GM18861 (cell line): ENCODE measurements around the gene NPW.
"Not testable (repeated sequence)": the region's sequence is repeated elsewhere in the genome, so short reads cannot be mapped to it uniquely, and the experiment has no call there.

Source experiments
- ATAC-seq: cut with Tn5 transposase; IDR thresholded peaks from one replicate; pipeline ENCODE4 v1.9.1; 2021; ENCODE audit not compliant: unreplicated experiment

Gene NPW

DNA sequence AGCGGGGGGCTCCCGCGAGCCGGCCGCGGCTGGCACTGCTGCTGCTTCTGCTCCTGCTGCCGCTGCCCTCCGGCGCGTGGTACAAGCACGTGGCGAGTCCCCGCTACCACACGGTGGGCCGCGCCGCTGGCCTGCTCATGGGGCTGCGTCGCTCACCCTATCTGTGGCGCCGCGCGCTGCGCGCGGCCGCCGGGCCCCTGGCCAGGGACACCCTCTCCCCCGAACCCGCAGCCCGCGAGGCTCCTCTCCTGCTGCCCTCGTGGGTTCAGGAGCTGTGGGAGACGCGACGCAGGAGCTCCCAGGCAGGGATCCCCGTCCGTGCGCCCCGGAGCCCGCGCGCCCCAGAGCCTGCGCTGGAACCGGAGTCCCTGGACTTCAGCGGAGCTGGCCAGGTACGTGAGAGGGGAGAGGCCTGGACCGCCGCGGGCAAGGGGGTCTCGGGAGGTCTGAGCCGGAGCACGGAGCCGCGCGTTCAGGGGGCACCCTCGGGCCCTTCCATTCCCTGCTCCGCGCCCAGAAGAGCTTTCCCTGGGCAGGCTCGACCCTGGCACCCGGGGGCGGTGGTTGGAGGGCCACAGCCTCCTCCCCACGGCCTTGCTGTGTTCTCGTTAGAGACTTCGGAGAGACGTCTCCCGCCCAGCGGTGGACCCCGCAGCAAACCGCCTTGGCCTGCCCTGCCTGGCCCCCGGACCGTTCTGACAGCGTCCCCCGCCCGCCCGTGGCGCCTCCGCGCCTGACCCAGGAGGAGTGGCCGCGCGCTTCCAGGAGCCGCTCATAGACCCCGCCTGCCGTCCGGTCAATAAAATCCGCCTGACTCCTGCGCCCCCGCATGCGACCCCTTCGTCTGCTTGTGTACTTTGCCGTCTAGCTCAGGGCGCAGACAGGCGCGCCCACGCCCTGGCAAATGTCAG is 591 bp downstream of the NPW start:
- ATAC-seq, result no peak

DNA sequence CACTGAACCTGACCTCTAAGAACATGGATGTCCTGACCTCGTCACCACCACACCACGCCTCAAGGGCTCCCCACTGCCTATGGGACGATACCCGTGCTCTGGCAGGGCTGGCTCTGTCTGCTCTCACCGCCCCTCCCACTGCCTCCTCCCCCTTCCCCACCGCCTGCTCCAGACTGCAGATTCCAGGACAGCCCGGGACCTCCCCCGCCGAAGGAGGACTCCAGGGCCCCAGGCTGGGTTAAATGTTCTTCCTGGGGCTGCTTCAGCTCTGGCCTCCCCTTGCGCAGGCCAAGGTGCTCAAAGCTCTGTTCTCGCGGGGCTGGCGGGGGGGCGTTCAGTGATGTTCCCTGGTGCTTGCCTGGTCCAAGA is 3.1 kb downstream of the NPW start:
- no peak for ATAC-seq

DNA sequence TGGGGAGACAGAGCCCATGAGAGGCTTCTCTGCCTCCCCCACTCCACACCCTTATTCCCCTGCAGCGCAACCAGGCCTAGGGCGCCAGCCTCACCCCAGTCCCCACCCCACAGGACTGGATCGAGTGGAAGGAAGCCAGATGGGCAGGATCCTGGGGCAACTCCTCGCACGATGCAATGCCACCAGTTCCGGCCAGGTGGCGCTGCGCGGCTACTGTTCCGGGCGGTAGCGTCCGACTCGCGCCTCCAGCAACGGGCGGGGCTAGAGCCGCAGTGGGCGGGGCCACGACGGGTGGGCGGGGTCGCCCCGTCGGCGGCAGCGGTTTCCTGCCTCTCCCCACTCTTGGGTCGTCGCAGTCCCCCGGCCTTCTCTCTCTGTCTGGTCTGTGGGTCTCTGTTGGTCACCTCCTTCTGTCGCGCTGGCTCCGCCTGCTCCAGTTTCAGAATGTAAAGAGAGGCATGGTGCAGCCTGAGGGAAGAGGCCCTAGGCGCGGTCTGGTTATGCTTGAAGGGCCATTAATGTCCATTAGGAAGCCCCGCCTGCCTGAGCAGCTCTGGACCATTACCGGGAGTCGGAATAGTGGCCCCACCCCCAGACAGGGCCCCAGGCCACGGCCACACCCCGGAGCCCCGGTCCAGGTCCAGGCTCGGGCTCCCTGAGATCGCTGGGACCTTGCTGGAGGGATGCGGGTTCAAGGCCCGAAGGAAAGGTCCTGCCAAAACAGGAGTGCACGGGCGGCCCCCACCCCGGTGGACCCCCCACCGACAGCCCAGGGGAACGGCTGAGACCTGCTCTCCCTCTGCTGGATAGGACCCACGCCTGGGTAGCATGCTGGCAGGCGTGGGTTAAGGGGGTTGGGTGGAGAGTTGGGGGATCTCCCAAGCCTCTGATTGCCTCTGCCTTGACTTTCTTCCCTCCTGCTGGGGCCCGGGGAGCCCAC is 3.8 kb downstream of the NPW start:
- ATAC-seq, result no peak

DNA sequence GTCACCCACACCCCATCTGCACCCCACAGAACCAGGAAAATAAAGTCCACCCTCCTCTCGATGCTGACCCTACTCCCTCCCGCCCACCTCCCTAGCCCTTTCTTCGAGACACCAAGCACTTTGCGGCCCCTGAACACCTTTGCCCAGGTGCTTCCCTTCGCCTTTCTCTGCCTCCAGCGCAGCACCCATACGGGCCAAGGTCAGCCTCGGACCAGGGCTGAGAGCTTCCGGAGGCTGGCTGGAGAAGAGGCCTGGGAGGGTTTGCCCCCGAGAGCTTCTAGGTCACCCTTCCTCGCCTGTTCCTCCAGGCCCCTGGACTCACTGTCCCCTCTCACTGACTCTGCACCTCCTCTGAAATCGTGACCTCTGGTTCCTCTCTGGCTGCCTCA is 4.4 kb downstream of the NPW start:
- no peak for ATAC-seq

DNA sequence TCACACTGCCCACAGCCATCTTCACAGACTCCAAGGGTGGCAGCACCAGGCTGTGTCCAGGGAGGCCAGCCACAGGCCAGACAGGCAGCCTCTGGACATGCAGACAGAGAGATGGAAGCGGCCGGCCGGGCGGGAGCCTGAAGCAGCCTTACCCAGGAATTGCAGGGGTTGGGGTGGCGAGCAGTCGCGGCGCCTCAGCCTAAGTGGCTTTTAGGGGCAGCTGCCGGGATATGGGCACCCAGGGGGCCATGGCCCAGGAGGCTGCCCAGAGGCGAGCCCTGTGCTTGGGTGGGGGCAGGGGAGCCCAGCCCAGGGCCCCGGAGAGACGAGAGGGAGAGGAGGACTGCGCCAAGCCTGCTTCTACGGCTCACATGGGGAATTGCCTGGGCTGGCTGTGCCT is 5.7 kb downstream of the NPW start:
- no peak for ATAC-seq

DNA sequence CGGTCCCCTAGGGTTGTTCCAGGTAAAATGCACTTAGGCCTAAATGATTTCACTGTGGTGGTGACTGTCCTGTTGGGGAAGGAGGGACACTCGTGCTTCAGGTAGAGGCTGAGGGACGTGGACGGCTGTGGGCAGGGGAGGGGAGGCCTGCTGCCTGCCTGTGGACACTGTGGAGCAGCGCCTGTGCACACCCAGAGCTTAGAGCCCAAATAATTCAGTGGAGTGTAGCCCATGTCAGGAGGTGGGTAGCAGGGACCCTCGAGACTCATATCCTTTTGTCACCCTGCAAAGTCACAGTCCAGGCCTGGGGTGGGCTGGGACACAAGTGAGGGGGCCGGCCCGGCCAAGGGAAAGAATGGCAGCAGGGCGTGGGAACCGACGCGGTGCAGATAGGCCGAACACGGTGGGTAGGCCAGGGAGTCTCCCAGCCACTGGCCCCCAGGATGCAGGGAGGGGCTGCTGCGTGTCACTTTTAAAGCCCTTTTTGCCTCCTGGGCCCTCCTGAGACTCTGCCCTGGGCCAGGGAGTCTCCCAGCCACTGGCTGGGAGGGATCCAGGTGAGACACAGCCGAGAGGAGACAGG is 6.4 kb downstream of the NPW start:
- ATAC-seq, result no peak

DNA sequence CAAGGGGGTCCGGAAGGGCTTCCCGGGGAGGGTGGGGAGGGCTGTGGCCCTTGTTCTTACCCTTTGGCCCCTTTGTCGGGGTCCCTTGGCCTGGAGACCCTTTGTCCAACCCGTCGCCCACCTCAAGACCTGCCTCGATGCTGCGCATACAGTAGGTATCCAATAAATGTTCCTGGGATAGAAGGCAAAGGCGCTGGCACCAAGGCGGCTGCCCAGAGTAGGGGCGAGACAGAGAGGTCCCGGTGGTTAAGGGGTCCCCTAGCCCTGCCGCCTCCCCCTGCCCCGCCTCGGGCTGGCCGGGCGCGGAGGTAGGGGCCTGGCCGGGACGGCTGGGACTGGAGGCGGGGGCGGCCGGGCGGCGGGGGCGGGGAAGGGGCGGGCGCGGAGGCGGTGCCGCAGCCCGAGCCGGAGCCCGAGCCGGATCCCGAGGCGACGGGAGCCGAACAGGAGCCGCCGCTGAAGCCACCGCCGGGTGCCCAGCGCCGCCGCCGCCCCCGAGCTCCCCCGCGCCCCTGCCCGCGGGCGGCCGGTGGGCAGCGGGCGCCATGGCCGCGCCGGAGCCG is 7.0 kb downstream of the NPW start, which contains the start of gene NHERF2:
Gene NHERF2 (plus strand): TSS at position 442 of the 563 bp plus-strand sequence. CDS start 104 bp downstream, at position 546.
- no peak for ATAC-seq

DNA sequence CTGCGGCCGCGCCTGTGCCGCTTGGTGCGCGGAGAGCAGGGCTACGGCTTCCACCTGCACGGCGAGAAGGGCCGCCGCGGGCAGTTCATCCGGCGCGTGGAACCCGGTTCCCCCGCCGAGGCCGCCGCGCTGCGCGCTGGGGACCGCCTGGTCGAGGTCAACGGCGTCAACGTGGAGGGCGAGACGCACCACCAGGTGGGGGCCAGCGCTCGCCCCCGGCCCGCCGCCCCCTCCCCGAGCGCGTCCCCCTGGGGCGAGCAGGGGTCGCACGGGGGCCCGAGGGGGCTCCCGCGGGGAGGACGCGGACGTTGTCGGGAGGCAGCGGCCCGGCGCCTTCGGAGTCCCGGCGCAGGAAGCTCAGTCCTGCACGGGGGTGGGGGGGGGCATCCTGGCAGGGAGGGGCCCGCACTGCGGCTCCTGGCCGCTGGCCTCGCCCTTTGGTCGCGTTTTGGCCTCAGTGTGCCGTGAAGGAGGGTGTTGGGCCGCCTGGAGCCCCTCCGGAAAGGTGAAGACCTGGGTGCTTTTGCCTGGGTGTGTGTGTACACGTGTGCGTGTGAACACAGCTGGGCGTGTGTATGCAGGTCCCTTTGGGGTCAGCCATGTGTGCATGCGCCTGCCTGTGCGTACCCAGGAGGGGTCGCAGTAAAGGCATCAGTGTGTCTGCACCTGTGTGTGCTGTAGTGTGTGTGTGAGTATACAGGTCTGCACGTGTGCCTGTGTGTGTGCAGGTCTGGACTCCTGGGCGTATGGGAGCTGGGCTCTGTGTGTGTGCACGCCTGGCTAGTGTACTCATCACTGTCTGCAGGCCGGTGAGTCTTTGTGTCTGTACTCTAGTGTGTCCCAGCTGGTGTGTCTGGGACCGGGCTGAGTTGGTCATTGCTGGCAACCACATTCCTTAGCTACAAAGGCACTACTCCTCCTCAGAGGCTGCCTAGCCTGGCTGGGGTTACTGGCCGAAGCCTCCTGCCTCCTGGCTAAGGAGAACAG is 7.7 kb downstream of the NPW start:
- ATAC-seq, result no peak

DNA sequence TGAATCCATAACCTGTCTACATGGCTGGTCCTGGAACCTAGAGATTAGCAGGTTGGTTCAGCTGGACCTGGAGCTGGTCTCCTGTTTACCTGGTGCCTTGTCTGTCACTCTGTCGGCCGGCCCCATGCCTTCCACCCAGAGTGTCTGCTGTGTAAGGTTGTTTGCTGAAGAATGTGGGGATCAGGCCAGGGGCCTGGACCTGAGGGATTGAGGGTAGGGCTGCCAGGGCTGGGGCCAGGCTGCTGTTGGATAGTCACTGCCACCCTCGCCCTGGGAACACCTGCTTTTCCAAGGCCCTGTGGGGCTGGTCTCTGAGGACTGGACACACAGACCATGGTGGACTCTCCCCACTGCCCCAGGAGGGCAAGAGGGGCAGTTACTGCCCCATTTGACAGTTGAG is 8.6 kb downstream of the NPW start:
- no peak for ATAC-seq

DNA sequence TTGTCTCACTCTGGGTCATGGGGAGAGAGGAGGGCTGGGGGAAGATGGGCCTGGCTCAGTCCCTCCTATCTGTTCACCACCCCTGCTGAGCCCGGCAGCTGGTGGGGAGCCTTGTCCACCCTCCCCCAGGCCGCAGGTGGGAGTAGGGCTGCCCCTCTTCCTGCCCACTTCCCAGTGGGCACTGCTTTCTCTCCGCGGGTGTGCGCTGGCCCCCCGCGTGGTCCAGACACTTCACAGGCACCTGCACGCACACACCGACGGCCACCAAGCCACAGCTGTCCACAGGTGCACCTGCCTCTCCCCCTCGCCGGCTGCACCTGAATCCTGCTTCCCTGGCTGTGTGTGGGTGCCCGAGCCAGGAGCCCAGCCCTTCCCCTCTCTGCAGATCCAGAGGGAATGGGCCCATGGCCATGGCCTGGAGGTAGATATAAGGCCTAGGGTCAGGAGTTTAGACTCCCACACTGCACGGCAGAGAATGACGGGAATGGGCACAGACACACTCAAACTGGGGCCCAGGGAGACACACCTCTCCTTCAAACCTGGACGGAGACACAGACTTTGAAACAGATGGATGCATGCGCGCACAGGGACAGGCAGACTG is 9.1 kb downstream of the NPW start:
- ATAC-seq, result no peak

DNA sequence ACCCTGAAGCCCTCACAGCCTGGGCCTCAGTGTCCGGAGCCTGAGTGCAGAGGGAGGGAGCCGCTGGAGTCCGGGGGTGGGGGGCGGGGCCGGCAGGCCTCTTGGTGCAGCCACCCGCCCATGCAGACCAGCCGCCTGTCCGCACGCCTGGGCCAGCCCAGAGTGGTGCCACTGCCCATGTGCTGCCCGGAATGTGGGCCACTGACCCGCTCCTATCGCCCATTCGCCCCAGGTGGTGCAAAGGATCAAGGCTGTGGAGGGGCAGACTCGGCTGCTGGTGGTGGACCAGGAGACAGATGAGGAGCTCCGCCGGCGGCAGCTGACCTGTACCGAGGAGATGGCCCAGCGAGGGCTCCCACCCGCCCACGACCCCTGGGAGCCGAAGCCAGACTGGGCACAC is 9.8 kb downstream of the NPW start:
- no peak for ATAC-seq

DNA sequence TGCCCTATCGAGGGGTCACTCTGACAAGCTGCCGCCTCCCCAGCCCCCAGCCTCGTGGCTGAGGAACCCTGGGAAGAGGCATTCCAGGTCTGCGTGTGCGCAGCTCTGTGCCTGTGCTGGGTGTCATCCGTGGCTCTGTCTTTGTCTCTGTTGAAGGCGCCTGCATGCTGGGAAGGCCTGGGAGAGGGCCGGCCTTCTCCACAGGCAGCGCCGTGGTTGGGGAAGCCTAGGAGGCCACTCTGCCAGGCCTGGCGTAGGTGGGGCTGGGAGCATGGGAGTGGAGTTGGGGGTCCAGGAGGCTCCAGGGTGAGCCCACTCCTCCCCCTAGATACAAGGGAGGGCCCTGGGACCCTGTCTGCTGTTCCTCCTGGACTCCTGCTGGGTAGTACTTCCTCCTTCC is 10.5 kb downstream of the NPW start:
- no peak for ATAC-seq

DNA sequence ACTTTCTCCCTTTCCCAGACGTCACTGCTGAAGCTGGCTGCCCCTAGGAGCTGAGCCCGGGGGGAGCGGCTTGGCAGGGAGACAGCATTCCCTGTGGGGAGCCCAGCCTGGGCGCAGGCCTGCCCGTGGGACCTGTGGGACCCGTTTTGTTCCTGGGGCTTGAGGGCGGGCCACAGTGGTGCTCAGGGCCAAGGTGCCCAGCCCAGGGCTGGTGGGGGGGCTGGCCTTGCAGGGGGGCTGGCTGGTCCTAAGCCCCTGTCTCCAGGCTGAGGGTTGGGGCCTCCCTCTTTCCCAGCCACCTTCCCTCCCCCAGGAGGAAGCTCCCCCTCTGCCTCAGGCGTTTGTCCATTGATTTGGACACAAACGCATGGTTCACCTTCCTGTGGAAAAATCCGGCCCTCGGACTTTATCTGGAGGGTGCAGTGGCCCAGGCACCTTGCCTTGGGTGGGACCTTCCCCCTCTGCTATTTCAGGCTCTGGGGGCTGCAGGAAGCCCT is 11.5 kb downstream of the NPW start:
- no peak for ATAC-seq

DNA sequence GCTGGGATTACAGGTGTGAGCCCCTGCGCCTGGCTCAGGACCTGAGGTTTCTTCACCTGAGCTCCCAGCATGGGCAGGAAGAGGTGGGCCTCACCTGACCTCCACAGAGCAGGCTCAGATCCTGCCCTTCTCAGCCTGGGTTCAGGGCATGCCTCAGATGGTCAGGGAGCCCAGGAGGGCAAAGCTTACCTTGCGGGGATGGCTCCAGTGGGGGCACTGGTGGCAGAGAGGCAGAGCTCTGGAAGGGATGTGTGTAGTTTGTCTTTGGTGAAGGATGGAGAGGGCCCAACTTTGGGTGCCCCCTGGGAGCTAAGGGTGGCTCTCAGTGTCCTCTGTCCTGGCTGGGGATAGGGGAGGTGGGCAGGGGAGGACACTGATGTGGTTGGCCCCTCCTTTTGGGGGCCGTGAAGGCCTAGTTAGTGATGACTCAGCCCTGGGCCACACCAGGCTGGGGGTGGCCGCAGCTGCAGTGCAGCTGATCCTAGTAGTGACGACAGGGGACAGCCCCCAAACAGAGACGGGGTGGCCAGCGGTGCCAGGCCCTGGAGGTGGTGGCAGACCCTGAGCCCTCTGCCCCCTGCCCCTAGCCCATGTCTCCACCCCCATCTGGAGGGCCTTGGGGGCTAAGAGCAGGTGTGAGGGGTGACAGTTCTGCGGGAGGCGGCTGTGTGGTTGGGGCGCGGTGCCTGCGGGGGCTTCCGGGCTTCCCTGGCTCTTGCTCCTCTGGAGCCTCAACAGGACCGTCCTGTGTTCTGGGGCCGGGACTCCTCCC is 12.9 kb downstream of the NPW start:
- ATAC-seq, result no peak

DNA sequence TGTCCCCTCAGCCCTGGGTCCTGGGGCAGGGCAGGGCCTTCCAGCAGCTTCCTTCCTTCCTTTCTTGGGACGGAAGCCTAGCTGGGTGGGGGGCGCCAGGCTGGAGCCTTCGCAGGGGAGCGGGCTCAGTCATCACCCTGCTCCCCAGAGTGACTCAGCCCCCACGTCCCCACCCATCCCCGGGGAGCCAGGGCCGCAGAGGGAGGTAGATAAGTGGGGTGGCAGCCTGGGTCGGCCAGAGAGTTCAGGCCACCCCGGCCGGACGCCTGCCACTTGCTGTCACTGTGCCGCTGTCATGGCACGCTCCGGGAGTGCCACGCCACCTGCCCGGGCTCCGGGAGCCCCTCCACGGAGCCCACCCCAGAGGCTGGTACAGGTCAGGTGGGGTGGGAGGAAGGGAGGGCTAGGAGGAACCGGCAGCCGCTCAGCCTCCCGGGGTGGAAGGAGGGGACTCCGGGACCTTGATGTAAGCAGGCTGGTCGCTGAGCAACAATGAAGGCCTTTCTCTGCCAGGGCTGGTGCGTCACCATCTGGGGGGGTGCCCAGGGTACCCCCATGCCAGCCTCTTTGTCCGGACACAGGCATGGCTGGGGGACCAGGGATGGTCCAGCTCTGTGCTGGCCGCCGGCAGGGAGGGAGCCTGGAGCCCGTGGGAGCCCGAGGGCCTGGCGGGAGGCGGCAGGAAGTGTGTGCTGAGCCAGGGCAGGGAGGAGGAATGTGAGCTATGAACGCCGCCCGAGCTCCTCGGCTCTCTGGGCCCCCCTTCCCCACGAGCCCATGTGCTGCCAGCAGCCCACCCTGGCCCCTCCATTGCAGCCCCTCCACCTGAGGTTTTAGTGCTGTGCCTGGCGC is 13.7 kb downstream of the NPW start:
- ATAC-seq, result no peak

DNA sequence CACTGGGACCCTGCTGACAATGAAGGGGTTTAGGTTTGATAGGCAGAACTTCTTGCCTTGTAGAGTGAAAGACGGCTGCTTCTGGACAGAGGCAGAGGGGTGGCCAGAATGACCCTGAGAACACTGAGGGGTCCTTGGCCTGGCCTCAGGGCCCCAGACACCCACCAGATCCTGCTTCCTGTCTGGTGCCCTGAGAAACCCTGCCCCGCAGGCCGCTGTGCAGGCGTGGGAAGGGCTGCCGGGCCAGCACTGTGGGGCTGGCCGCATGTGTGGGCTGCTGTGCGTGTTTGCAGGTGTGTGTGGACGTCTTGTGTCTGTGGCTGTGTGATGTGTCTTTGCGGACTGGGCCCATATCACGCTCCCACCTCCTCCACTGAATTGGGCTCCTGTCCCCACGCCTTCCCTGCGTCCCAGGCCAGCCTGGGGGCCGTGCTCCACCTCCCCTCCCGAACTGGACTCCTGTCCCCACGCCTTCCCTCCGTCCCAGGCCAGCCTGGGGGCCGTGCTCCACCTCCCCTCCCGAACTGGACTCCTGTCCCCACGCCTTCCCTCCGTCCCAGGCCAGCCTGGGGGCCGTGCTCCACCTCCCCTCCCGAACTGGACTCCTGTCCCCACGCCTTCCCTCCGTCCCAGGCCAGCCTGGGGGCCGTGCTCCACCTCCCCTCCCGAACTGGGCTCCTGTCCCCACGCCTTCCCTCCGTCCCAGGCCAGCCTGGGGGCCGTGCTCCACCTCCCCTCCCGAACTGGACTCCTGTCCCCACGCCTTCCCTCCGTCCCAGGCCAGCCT is 14.5 kb downstream of the NPW start:
- not testable (repeated sequence) for ATAC-seq
